HG02970 (cell line): ENCODE results near the gene C12orf43.

Experiments used
- ATAC-seq: cut with Tn5 transposase; IDR thresholded peaks from one replicate; pipeline ENCODE4 v1.9.1; 2021; ENCODE audit warnings: mild to moderate bottlenecking, moderate library complexity, moderate number of reproducible peaks; ENCODE audit not compliant: unreplicated experiment, low FRiP score

Gene C12orf43

DNA sequence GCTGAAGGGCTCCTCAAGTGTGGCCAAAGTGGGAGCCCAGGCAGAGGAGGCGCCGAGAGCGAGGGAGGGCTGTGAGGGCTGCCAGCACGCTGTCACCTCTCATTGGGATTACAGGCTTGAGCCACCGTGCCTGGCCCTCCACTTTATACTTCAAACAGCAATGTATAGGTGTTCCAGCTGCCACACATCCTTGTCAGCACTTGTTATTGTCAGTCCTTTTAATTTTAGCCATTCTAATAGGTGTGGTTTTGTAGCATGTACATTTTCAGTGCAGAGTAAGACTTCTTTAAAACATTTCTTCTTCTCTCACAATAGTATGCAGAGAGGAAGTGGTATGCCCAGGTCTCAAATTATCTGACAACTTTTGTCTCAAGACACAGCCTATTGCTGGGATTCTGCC, 65.5 kb downstream of the C12orf43 start:
- no peak for ATAC-seq
